Measurements from ENCODE around the gene GBA3. TPM values are rescaled to one million over a fixed set of nuclear protein-coding genes. Genes with fewer than 3 reads are reported as not detected.

Gene GBA3
- total RNA-seq, 1 experiment from 2014 or later, result not detected

GRCh38 chr4:22674700-22675099 lies 18.0 kb upstream of the GBA3 start:
- Histone ChIP-seq H3K18ac (ENCODE audit: insufficient read length, low read depth, low read length) (no peak overlapping the region), H3K23me2 (ENCODE audit: insufficient read length, low read depth, low read length, poor library complexity, severe bottlenecking) (no peaks in the 10 kb centered on the region), H3K4ac (ENCODE audit: low read depth, low read length) (no peak overlapping the region), H4K91ac (ENCODE audit: insufficient read length, low read depth, low read length) (no peak overlapping the region), H2AFZ (ENCODE audit: low read length) (no peak overlapping the region), H2BK120ac (ENCODE audit: low read depth, low read length, poor library complexity, severe bottlenecking) (no peak overlapping the region), H3T11ph (ENCODE audit: low read length) (no peak overlapping the region), H3K79me2 (ENCODE audit: insufficient read depth, low read length) (no peaks in the 10 kb centered on the region), H2BK5ac (ENCODE audit: insufficient read length, low read length) (no peak overlapping the region), H3K14ac (ENCODE audit: insufficient read depth, low read length) (no peak overlapping the region), H2AK5ac (ENCODE audit: insufficient read length, low read length) (no peak overlapping the region), H4K20me1 (ENCODE audit: control insufficient read depth, insufficient read depth, insufficient read length) (no peaks in the 10 kb centered on the region), H2BK15ac (ENCODE audit: low read depth, low read length) (no peak overlapping the region), H3K27ac (ENCODE audit: insufficient read length, low read depth, low read length) (no peak overlapping the region), H3K56ac (ENCODE audit: insufficient read length, low read depth, low read length) (no peak overlapping the region), H4K8ac (replicated peaks; ENCODE audit: insufficient read length, low read depth, low read length) (no peak overlapping the region), H2BK20ac (ENCODE audit: low read depth, low read length, poor library complexity, severe bottlenecking) (no peak overlapping the region), H3K4me2 (ENCODE audit: insufficient read depth, insufficient read length, low read length) (no peak overlapping the region), H4K5ac (ENCODE audit: insufficient read length, low read depth, low read length) (no peak overlapping the region), H2BK12ac (ENCODE audit: insufficient read length, low read depth, low read length) (no peak overlapping the region), H3K27me3 (ENCODE audit: insufficient read depth, low read length) (no peaks in the 10 kb centered on the region), H3K79me1 (ENCODE audit: insufficient read depth, low read depth, low read length, poor library complexity, severe bottlenecking) (no peaks in the 10 kb centered on the region), H3K9ac (ENCODE audit: extremely low read depth, insufficient read length, low read length) (no peak overlapping the region), H3K4me1 (ENCODE audit: insufficient read depth, low read length) (no peaks in the 10 kb centered on the region), H3K23ac (ENCODE audit: insufficient read length, low read depth, low read length) (no peak overlapping the region), H3K9me3 (ENCODE audit: control insufficient read depth, low read depth, low read length) (no peaks in the 10 kb centered on the region)
- peaks cover 14 to 19% of the 10 kb centered on the region in 2 experiments for H3K4me1 Mint-ChIP-seq
- no peak overlapping the region for H3K4me3 Mint-ChIP-seq
- no peaks in the 10 kb centered on the region for H3K27me3 Mint-ChIP-seq (ENCODE audit: low read depth)
- no peak for TF ChIP-seq CTCF (conservative IDR thresholded peaks at IDR 0.05)
- H3K27ac Mint-ChIP-seq, result no peak overlapping the region
- no peaks in the 10 kb centered on the region for H3K9me3 Mint-ChIP-seq
- DNase-seq, result no peak
- no CpG with 5 or more reads among the region's 1 CpG for WGBS (ENCODE audit: extremely low coverage, insufficient read length, low lambda C conversion rate)
- no peaks in the 10 kb centered on the region; a peak in 1 of 7 replicates for H3K36me3 Mint-ChIP-seq (ENCODE audit: insufficient read depth in 1 of 3, low read depth in 3 of 3)
